Panc1 (cell line): ENCODE data around the gene BMP2. TPM values are rescaled to one million over a fixed set of nuclear protein-coding genes. Genes with fewer than 3 reads are reported as not detected.

Experiments used
- ATAC-seq: fragments of 200-7000 bp; cut with Tn5 transposase; 2 replicates; pipeline ENCODE4 v1.9.1; 2020; ENCODE audit warnings: mild to moderate bottlenecking, moderate library complexity
- BruUV-seq: library from RNA; stranded (reverse); fragments of 400-500 nt; replicated peaks from 2 replicates; lab custom pipeline; 2021; lab: Mats Ljungman, UMichigan
- CTCF ChIA-PET: fragments of 300-600 bp; sonication (Branson Sonifier 250); formaldehyde crosslinking; loops from one replicate; lab custom pipeline; 2022; ENCODE audit warnings: antibody characterized with exemption; lab: Charles Lee
- POLR2A ChIA-PET: fragments of 300-600 bp; sonication (Branson Sonifier 250); formaldehyde crosslinking; loops from one replicate; lab custom pipeline; 2022; ENCODE audit warnings: antibody characterized with exemption; lab: Charles Lee
- DNase-seq: peaks from one replicate; pipeline ENCODE4 v3.0.0-alpha.2; 2010; ENCODE audit warnings: low read depth, low spot score
- H3K27ac ChIP-seq: 2 replicates; pipeline ENCODE4 v1.5.1; 2011; ENCODE audit warnings: mild to moderate bottlenecking, low read length, inconsistent platforms
- H3K27me3 ChIP-seq: fragments of 200-500 bp; sonication (Bioruptor generic); 2 replicates; pipeline ENCODE4 v1.6.0; 2014; ENCODE audit warnings: low read length, inconsistent platforms; ENCODE audit not compliant: control insufficient read depth, insufficient read depth
- H3K36me3 ChIP-seq: fragments of 200-500 bp; sonication (Bioruptor generic); 2 replicates; pipeline ENCODE4 v1.5.1; 2014; ENCODE audit warnings: inconsistent platforms, mild to moderate bottlenecking, low read length, moderate library complexity; ENCODE audit not compliant: control insufficient read depth, insufficient read depth
- H3K4me1 ChIP-seq: 2 replicates; pipeline ENCODE4 v1.5.1; 2011; ENCODE audit warnings: inconsistent platforms, mild to moderate bottlenecking, low read length, moderate library complexity; ENCODE audit not compliant: control insufficient read depth, insufficient read depth
- H3K4me3 ChIP-seq, 2 experiments: 2 replicates each; pipeline ENCODE4 v1.5.1; 2011 to 2012; ENCODE audit warnings: low read depth in 2 of 2, low read length in 2 of 2, mild to moderate bottlenecking in 2 of 2, inconsistent platforms in 1 of 2, moderate library complexity in 1 of 2
- H3K9me3 ChIP-seq: fragments of 200-500 bp; sonication (Bioruptor generic); 2 replicates; pipeline ENCODE4 v1.5.1; 2014; ENCODE audit warnings: low read depth, mild to moderate bottlenecking, inconsistent platforms, low read length, moderate library complexity; ENCODE audit not compliant: control insufficient read depth, insufficient read depth
- CTCF ChIP-seq: fragments of 450-650 bp; IDR thresholded peaks from 2 replicates; pipeline ENCODE4 v1.5.1; 2017; ENCODE audit warnings: mild to moderate bottlenecking
- POLR2AphosphoS5 ChIP-seq: IDR thresholded peaks from 2 replicates; pipeline ENCODE4 v1.6.1; 2012; ENCODE audit warnings: mild to moderate bottlenecking, low read depth, low read length, moderate library complexity
- REST ChIP-seq, 2 experiments: IDR thresholded peaks; 2 replicates each; pipeline ENCODE4 v1.6.1; 2011 to 2012; ENCODE audit warnings: low read depth in 2 of 2, control low read depth in 1 of 2, low read length in 1 of 2, mild to moderate bottlenecking in 1 of 2, moderate library complexity in 1 of 2; ENCODE audit not compliant: insufficient read depth in 1 of 2
- SIN3A ChIP-seq: IDR thresholded peaks from 2 replicates; pipeline ENCODE4 v1.6.1; 2012; ENCODE audit warnings: low read depth, mild to moderate bottlenecking, low read length, moderate library complexity, borderline replicate concordance; ENCODE audit not compliant: insufficient read depth
- TCF7L2 ChIP-seq: IDR thresholded peaks from 2 replicates; pipeline ENCODE4 v1.6.1; 2011; ENCODE audit warnings: mild to moderate bottlenecking, low read depth, low read length, inconsistent platforms
- in situ Hi-C: cut with HindIII; loops from 2 replicates; pipeline ENCODE4 v1.10.0; 2016; ENCODE audit warnings: low sequenced_read_pairs, low pct_unique_long_range_greater_than_20kb
- intact Hi-C: fragments of 100-400 bp; cut with micrococcal nuclease; formaldehyde crosslinking; loops from one replicate; pipeline ENCODE4 v1.10.0; 2022; ENCODE audit not compliant: unreplicated experiment
- total RNA-seq: library from RNA; stranded (reverse); gene quantifications from one replicate; pipeline ENCODE4 v1.2.1, GENCODE V29; 2021; ENCODE audit not compliant: unreplicated experiment

The BMP2 gene
- total RNA-seq, 1 experiment from 2014 or later: 0.23 TPM

DNA sequence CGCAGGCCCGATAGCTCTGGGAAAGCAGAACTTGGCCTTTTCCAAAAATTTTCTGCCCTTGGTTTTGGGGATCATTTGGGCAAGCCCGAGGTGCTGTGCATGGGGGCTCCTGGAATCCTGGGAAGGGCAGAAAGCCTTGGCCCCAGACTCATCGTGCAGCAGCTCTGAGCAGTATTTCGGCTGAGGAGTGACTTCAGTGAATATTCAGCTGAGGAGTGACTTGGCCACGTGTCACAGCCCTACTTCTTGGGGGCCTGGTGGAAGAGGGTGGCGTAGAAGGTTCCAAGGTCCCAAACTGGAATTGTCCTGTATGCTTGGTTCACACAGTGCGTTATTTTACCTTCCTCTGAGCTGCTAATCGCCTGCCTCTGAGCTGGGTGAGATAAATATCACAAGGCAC, 1.1 kb upstream of the BMP2 start:
- H3K4me3 ChIP-seq: no peak overlapping the region
- no peaks in the 10 kb centered on the region for H3K4me1 ChIP-seq
- H3K36me3 ChIP-seq: no peaks in the 10 kb centered on the region
- H3K27ac ChIP-seq: no peak overlapping the region
- ChIA-PET CTCF (interaction anchor here (0.7 kb wide), 1 partner anchor 588 kb away, joined by 16 read pairs; no protein-coding TSS in a partner anchor), POLR2A (no interaction called here)
- ATAC-seq (no peak), DNase-seq (no peak)
- no peaks in the 10 kb centered on the region for H3K9me3 ChIP-seq
- no TSS peak for BruUV-seq
- peaks cover 8% of the 10 kb centered on the region for H3K27me3 ChIP-seq
- TF ChIP-seq REST (IDR thresholded peaks at IDR 0.05; ENCODE audit: insufficient read depth in 1 of 2, low read depth in 2 of 2, low read length in 1 of 2) (no peak), TCF7L2 (no peak), CTCF (no peak), POLR2AphosphoS5 (no peak), SIN3A (no peak)
- in situ Hi-C loops: no loop called here
- intact Hi-C loops: loop anchor here (5.0 to 10.0 kb wide), 2 partner anchors 592 to 611 kb away; no protein-coding TSS in a partner anchor

DNA sequence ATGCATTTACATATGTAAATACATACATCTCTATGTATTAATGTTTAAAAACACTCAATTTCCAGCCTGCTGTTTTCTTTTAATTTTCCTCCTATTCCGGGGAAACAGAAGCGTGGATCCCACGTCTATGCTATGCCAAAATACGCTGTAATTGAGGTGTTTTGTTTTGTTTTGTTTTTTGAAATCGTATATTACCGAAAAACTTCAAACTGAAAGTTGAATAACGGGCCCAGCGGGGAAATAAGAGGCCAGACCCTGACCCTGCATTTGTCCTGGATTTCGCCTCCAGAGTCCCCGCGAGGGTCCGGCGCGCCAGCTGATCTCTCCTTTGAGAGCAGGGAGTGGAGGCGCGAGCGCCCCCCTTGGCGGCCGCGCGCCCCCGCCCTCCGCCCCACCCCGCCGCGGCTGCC, 355 bp upstream of the BMP2 start:
- DNase-seq (no peak), ATAC-seq (no peak)
- intact Hi-C loops (loop anchor here (5.0 to 10.0 kb wide), 2 partner anchors 592 to 610 kb away; no protein-coding TSS in a partner anchor), in situ Hi-C loops (no loop called here)
- ChIA-PET POLR2A (no interaction called here), CTCF (no interaction called here)
- H3K4me3 ChIP-seq: peak overlapping the region; percentile 44 to 54
- no peaks in the 10 kb centered on the region for H3K36me3 ChIP-seq
- peaks cover 9% of the 10 kb centered on the region for H3K27me3 ChIP-seq
- no peaks in the 10 kb centered on the region for H3K9me3 ChIP-seq
- H3K4me1 ChIP-seq: no peaks in the 10 kb centered on the region
- no peak for TF ChIP-seq SIN3A
- TF ChIP-seq POLR2AphosphoS5: no peak
- no peak for TF ChIP-seq REST (IDR thresholded peaks at IDR 0.05; ENCODE audit: insufficient read depth in 1 of 2, low read depth in 2 of 2, low read length in 1 of 2)
- no peak for TF ChIP-seq TCF7L2
- no peak for TF ChIP-seq CTCF
- no peak overlapping the region for H3K27ac ChIP-seq
- no TSS peak for BruUV-seq
